Sigmoid colon (tissue), 3 donors: ENCODE results near the gene RRBP1.

Source experiments
- CTCF ChIP-seq, 4 experiments: fragments of 450-650 bp in 3 of 4; fragments of 200-600 bp in 1 of 4; IDR thresholded peaks; one replicate each; pipeline ENCODE4 v1.5.1; 2016 to 2019; ENCODE audit warnings: antibody characterized with exemption in 4 of 4, mild to moderate bottlenecking in 3 of 4, moderate library complexity in 2 of 4
- POLR2A ChIP-seq, 2 donors: fragments of 450-650 bp; IDR thresholded peaks; one replicate each; pipeline ENCODE4 v1.6.1; 2016; ENCODE audit warnings: antibody characterized with exemption in 2 of 2, mild to moderate bottlenecking in 2 of 2, moderate library complexity in 2 of 2

GRCh38 chr20:17701826-17702225 is 19.8 kb upstream of the RRBP1 start:
- TF ChIP-seq CTCF (IDR thresholded peaks at IDR 0.05) (no peak), POLR2A (IDR thresholded peaks at IDR 0.05) (no peak)
